ENCODE data around the gene KCNG2.

- TF ChIP-seq REXO4 (CRISPR knock-in tag; IDR thresholded peaks at IDR 0.05; ENCODE audit: borderline replicate concordance) (no peak), ZSCAN20 (CRISPR knock-in tag; IDR thresholded peaks at IDR 0.05; ENCODE audit: borderline replicate concordance) (no peak), TAF15 (IDR thresholded peaks at IDR 0.05; ENCODE audit: low read depth, low read length, poor library complexity, severe bottlenecking) (no peak)
- TF ChIP-seq, protein P1, sequence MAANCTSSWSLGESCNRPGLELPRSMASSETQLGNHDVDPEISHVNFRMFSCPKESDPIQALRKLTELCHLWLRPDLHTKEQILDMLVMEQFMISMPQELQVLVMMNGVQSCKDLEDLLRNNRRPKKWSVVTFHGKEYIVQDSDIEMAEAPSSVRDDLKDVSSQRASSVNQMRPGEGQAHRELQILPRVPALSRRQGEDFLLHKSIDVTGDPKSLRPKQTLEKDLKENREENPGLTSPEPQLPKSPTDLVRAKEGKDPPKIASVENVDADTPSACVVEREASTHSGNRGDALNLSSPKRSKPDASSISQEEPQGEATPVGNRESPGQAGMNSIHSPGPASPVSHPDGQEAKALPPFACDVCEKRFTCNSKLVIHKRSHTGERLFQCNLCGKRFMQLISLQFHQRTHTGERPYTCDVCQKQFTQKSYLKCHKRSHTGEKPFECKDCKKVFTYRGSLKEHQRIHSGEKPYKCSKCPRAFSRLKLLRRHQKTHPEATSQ (CRISPR knock-in tag; IDR thresholded peaks at IDR 0.05; ENCODE audit: borderline replicate concordance): no peak
Observed at GRCh38 chr18:79779021-79779699, 18.6 kb upstream of the KCNG2 start.

Data from HepG2 (cell line).